Keratinocyte (primary cell): ENCODE measurements around the gene RIPK1. TPM values are rescaled to one million over a fixed set of nuclear protein-coding genes. Genes with fewer than 3 reads are reported as not detected.

ENCODE experiments used
- DNase-seq: peaks from one replicate; pipeline ENCODE4 v3.0.0-alpha.2; 2011; ENCODE audit warnings: low read depth, missing footprints, low spot score
- FAIRE-seq: peaks from 2 replicates; lab custom pipeline; 2011; peaks lifted over from hg19 to GRCh38; lab: Jason Lieb, UNC
- H2AFZ ChIP-seq: 2 replicates; pipeline ENCODE4 v1.6.0; 2012; ENCODE audit warnings: low read length, control low read depth, inconsistent platforms; ENCODE audit not compliant: control insufficient read depth
- H3K27ac ChIP-seq: 2 replicates; pipeline ENCODE4 v1.5.1; 2011; ENCODE audit warnings: low read length; ENCODE audit not compliant: control insufficient read depth, insufficient read depth
- H3K27me3 ChIP-seq: 3 replicates; pipeline ENCODE4 v1.6.0; 2011; ENCODE audit warnings: low read length; ENCODE audit not compliant: control insufficient read depth, insufficient read depth; ENCODE audit errors: extremely low read depth
- H3K36me3 ChIP-seq, 2 experiments: 2 replicates in 1 of 2; 3 replicates in 1 of 2; pipeline ENCODE4 v1.5.1; 2011; ENCODE audit warnings: low read length in 2 of 2, mild to moderate bottlenecking in 1 of 2; ENCODE audit not compliant: control insufficient read depth in 2 of 2, insufficient read depth in 2 of 2; ENCODE audit errors: extremely low read depth in 1 of 2
- H3K4me1 ChIP-seq: 3 replicates; pipeline ENCODE4 v1.5.1; 2011; ENCODE audit warnings: low read length; ENCODE audit not compliant: control insufficient read depth, insufficient read depth; ENCODE audit errors: extremely low read depth
- H3K4me2 ChIP-seq: 3 replicates; pipeline ENCODE4 v1.6.0; 2011; ENCODE audit warnings: low read depth, low read length; ENCODE audit not compliant: control insufficient read depth, insufficient read depth; ENCODE audit errors: extremely low read depth
- H3K4me3 ChIP-seq, 3 experiments: fragments of 200-600 bp in 1 of 3; sonication (generic) in 1 of 3; 2 replicates in 2 of 3; 3 replicates in 1 of 3; pipeline ENCODE4 v1.5.1; 2011 to 2016; ENCODE audit warnings: low read length in 3 of 3, mild to moderate bottlenecking in 3 of 3, control low read depth in 2 of 3, inconsistent platforms in 1 of 3, low read depth in 1 of 3, mixed read lengths in 1 of 3, mixed run types in 1 of 3, moderate library complexity in 1 of 3; ENCODE audit not compliant: control insufficient read depth in 2 of 3, insufficient read depth in 2 of 3; ENCODE audit errors: extremely low read depth in 1 of 3
- H3K79me2 ChIP-seq: 2 replicates; pipeline ENCODE4 v1.6.0; 2012; ENCODE audit warnings: low read length; ENCODE audit not compliant: control insufficient read depth, insufficient read depth
- H3K9ac ChIP-seq: 3 replicates; pipeline ENCODE4 v1.6.0; 2011; ENCODE audit warnings: low read length; ENCODE audit not compliant: control insufficient read depth, insufficient read depth; ENCODE audit errors: extremely low read depth
- H3K9me1 ChIP-seq: 3 replicates; pipeline ENCODE4 v1.6.0; 2011; ENCODE audit warnings: low read length; ENCODE audit not compliant: control insufficient read depth, insufficient read depth; ENCODE audit errors: extremely low read depth
- H3K9me3 ChIP-seq: 2 replicates; pipeline ENCODE4 v1.5.1; 2012; ENCODE audit warnings: low read depth, low read length; ENCODE audit not compliant: control insufficient read depth
- H4K20me1 ChIP-seq: 3 replicates; pipeline ENCODE4 v1.6.0; 2011; ENCODE audit warnings: low read length; ENCODE audit not compliant: control insufficient read depth, insufficient read depth; ENCODE audit errors: extremely low read depth
- EZH2 ChIP-seq: IDR thresholded peaks from one replicate; pipeline ENCODE4 v1.6.1; 2012; ENCODE audit warnings: inconsistent platforms, mild to moderate bottlenecking, low read length, moderate library complexity
- dilution Hi-C: fragments of 300-500 bp; cut with MboI; formaldehyde crosslinking; loops from one replicate; pipeline ENCODE4 v1.7.0; 2020; ENCODE audit warnings: low sequenced_read_pairs; ENCODE audit not compliant: extremely low pct_ligation_motif_present
- polyA plus RNA-seq, 5 experiments: library from polyadenylated mRNA; depleted of rRNA in 3 of 5; stranded (reverse) in 3 of 5; stranded (forward) in 1 of 5; unstranded in 1 of 5; fragments of >200 nt; gene quantifications; 1 replicate in 1 of 5; 2 replicates in 3 of 5; 3 replicates in 1 of 5; pipeline versions ENCODE4 v1.2.1 to v1.2.3, GENCODE V29; 2011 to 2012; ENCODE audit warnings: missing spikeins in 2 of 5, low read depth in 1 of 5, low replicate concordance in 1 of 5
- TF ChIP-seq, protein P1 (sequence below), 3 experiments: IDR thresholded peaks in 1 of 3; conservative IDR thresholded peaks in 1 of 3; optimal IDR thresholded peaks in 1 of 3; 2 replicates in 2 of 3; 3 replicates in 1 of 3; pipeline versions ENCODE3 to v1.5.1; 2011; ENCODE audit warnings: low read length in 3 of 3, mild to moderate bottlenecking in 3 of 3, moderate library complexity in 2 of 3, control low read depth in 1 of 3, inconsistent platforms in 1 of 3; ENCODE audit not compliant: insufficient read depth in 2 of 3; ENCODE audit errors: extremely low read depth in 1 of 3

Gene RIPK1
- polyA plus RNA-seq, 1 donor (not counting 4 experiments of a cell fraction or from before 2014, with no cell fraction given), result 13.8 TPM

DNA sequence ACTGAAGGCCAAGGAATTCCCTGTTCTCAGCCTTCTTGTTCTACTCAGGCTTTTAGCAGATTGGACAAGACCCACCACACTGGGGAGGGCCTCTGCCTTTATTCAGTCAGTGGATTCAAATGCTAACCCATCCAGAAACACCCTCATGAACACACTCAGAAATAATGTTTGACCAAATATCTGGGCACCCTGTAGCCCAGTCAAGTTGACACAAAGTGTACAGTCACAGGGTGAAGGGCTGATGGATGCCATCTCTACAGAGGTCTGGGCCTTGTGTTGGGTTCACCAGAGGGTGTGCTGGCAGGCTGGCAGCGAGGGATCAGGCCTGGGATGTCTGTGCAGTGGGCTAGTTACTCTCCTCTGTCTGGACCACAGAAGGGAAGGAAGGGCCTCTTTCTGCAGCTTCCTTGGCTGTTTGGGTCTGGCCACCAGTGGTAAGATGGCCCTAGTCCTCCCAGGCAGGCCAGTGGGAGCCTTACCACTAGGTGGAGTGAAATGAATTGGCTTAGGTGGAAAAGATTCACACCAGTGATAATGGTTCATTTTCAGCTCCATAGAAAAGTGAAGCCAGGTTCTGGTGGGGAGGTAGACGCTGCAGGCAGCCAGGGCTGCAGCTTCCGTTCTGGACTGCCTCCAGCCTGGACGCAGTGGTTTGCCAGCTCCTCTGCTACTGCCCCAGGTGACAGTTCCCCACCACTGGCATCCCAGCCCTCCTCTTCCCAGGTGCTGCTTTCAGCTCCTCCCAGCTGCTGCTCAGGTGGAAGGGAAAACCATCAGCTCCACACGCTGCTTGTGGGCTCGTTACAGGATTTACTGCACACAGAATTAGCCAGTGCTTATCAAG lies 79.8 kb downstream of the RIPK1 start:
- no peak overlapping the region for H2AFZ ChIP-seq
- dilution Hi-C loops, result no loop called here
- no peaks in the 10 kb centered on the region for H3K9me1 ChIP-seq
- no peak overlapping the region for H3K4me2 ChIP-seq
- no peaks in the 10 kb centered on the region for H3K79me2 ChIP-seq
- H3K36me3 ChIP-seq, result peaks cover 0 to 17% of the 10 kb centered on the region in 2 experiments
- FAIRE-seq, result no peak
- DNase-seq, result no peak
- no peak overlapping the region for H3K4me3 ChIP-seq
- no peak overlapping the region for H3K27ac ChIP-seq
- no peaks in the 10 kb centered on the region for H3K9me3 ChIP-seq
- H4K20me1 ChIP-seq, result no peaks in the 10 kb centered on the region
- no peak for TF ChIP-seq EZH2
- TF ChIP-seq, protein P1, sequence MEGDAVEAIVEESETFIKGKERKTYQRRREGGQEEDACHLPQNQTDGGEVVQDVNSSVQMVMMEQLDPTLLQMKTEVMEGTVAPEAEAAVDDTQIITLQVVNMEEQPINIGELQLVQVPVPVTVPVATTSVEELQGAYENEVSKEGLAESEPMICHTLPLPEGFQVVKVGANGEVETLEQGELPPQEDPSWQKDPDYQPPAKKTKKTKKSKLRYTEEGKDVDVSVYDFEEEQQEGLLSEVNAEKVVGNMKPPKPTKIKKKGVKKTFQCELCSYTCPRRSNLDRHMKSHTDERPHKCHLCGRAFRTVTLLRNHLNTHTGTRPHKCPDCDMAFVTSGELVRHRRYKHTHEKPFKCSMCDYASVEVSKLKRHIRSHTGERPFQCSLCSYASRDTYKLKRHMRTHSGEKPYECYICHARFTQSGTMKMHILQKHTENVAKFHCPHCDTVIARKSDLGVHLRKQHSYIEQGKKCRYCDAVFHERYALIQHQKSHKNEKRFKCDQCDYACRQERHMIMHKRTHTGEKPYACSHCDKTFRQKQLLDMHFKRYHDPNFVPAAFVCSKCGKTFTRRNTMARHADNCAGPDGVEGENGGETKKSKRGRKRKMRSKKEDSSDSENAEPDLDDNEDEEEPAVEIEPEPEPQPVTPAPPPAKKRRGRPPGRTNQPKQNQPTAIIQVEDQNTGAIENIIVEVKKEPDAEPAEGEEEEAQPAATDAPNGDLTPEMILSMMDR (optimal IDR thresholded peaks at IDR 0.05 in 1 of 3, IDR thresholded peaks at IDR 0.05 in 1 of 3, conservative IDR thresholded peaks at IDR 0.05 in 1 of 3; ENCODE audit: extremely low read depth in 1 of 3, insufficient read depth in 2 of 3, low read length in 3 of 3), result peak in 2 of 3 experiments; percentile 25 to 32
- H3K4me1 ChIP-seq, result no peaks in the 10 kb centered on the region
- no peaks in the 10 kb centered on the region for H3K27me3 ChIP-seq
- no peak overlapping the region for H3K9ac ChIP-seq

DNA sequence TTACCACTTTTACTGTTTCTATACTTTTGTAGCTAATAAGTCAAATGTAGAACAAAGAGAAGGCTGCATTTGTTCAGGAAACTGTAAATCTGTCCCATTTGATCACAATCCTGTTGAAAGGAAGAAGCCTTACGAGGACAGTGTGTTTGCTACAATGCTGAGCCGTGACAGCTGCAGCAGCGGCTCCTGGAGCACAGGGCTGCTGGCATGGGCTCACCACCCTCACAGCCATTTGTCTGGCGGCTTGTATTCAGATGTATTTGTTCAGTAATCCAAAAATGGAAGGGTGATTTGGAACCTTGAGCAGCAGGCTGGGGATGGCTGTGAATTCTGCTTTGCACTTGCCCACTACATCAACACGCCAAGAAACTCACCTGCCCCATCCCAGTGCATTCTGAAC lies 83.4 kb downstream of the RIPK1 start:
- Histone ChIP-seq H3K36me3 (peaks cover 7 to 15% of the 10 kb centered on the region in 2 experiments), H3K9me3 (no peaks in the 10 kb centered on the region), H3K27me3 (no peaks in the 10 kb centered on the region), H3K9ac (no peak overlapping the region), H2AFZ (no peak overlapping the region), H4K20me1 (peaks cover 2% of the 10 kb centered on the region), H3K4me2 (no peak overlapping the region), H3K27ac (no peak overlapping the region), H3K4me3 (no peak overlapping the region), H3K4me1 (no peaks in the 10 kb centered on the region), H3K79me2 (no peaks in the 10 kb centered on the region), H3K9me1 (no peaks in the 10 kb centered on the region)
- no peak for TF ChIP-seq EZH2
- TF ChIP-seq, protein P1 (optimal IDR thresholded peaks at IDR 0.05 in 1 of 3, IDR thresholded peaks at IDR 0.05 in 1 of 3, conservative IDR thresholded peaks at IDR 0.05 in 1 of 3; ENCODE audit: extremely low read depth in 1 of 3, insufficient read depth in 2 of 3, low read length in 3 of 3), result no peak
- FAIRE-seq (no peak), DNase-seq (no peak)
- dilution Hi-C loops, result no loop called here
